CMK (cell line): ENCODE data around the gene TRAPPC13.
"Not testable (repeated sequence)": the region's sequence is repeated elsewhere in the genome, so short reads cannot be mapped to it uniquely, and the experiment has no call there.

Experiments
- DNase-seq: peaks from one replicate; pipeline ENCODE4 v3.0.0-alpha.2; 2010; ENCODE audit warnings: low read depth

The TRAPPC13 gene, protein sequence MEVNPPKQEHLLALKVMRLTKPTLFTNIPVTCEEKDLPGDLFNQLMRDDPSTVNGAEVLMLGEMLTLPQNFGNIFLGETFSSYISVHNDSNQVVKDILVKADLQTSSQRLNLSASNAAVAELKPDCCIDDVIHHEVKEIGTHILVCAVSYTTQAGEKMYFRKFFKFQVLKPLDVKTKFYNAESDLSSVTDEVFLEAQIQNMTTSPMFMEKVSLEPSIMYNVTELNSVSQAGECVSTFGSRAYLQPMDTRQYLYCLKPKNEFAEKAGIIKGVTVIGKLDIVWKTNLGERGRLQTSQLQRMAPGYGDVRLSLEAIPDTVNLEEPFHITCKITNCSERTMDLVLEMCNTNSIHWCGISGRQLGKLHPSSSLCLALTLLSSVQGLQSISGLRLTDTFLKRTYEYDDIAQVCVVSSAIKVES

DNA sequence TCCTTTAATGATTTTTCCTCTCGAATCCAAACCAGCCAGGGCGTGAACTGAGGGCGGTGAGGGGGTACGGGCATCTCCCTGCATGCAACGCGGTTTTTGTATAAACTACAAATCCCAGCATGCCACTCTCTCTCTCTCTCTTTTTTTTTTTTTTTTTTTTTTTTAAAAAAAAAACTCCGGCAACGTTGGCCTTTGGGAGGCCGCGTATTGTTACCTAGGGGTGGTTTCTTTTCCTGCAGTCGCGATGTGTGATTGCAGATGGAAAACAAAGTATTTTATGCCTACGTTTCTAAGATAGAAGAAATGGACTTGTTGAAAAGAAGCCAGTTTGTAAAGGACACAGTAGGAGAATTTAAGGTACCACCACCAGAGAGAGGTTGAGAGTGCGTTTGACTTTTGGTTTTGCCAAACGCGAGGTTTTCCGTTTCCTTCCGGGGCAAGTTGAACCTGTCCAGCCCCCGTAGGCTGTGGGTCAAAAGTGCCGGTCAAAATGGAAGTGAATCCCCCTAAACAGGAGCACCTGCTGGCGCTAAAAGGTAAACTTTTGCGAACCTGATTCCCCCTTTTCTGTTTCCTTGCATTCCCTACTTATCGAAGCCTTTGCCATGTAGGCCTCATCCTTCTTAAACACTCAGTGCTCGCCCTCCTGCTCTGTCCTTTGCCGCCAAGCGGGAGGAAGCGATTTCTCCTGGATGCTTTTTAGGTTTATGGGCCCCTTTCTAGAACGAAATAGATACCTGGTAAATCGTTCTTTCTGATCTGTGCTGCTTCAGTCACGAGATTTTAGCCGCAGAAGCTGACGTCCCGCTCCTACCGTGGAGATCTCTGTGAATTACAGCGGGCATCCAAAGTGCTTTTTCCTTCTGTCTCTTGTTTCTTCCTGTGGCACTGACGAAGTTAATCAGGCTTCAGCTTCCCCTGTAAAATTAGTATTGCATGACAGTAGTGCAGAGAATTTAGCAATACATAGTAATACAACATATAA is at the start of gene TRAPPC13, which contains the start of gene SHLD3:
TRAPPC13 (plus strand) TSS at position 457 of the 985 bp plus-strand sequence; CDS start at position 491, 34 bp downstream.
SHLD3 (plus strand) TSS at position 457 of the 985 bp plus-strand sequence. CDS start 4,561 bp downstream, outside the sequence.
- DNase-seq, result peak; percentile 77

DNA sequence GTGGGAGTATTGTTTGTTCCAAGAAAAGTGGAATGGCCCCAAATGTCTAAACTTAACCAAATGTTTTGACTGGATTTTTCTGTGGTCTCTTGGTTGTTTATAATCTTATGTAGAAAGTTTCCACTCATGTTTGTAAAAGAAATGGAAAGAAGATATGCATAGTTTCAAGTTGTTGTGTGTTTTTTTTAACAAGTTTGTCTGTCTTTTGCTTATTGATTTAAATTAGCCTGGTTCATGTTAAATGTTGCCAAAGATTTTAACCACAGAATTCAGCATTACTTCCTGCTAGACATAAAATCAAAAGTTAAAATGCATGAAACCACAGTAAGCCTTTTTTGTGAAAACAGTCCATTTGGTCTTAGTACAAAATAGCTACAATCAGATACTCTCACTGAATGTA is 47.7 kb upstream of the TRAPPC13 start:
- no peak for DNase-seq

DNA sequence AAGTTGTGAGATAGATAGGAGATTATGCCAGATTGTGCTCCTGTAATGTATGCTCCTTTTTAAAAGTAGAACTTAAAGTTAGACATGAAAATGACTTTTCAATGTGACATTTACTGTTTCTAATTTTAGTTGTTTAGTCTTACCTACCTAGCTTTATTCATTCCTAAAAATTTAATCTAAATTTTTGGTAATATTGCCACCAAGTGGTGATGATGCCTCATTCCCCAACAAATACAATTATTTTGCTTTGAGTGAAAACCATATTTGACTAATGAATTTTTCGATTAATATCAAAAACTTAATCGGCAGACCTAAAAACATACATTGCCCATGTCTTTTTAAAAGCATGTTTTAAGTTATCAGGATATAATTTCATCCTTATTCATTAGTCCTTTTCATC is 36.1 kb upstream of the TRAPPC13 start:
- no peak for DNase-seq

DNA sequence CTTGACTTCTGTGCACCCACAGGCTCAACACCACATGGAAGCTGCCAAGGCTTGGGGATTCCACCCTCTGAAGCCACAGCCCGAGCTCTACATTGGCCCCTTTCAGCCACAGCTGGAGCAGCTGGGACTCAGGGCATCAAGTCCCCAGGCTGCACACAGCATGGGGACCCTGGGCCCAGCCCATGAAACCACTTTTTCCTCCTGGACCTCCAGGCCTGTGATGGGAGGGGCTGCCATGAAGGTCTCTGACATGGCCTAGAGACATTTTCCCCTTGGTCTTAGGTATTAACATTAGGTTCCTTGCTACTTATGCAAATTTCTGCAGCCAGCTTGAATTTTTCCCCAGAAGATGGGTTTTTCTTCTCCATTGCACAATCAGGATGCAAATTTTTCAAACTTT is 23.1 kb upstream of the TRAPPC13 start:
- not testable (repeated sequence) for DNase-seq

DNA sequence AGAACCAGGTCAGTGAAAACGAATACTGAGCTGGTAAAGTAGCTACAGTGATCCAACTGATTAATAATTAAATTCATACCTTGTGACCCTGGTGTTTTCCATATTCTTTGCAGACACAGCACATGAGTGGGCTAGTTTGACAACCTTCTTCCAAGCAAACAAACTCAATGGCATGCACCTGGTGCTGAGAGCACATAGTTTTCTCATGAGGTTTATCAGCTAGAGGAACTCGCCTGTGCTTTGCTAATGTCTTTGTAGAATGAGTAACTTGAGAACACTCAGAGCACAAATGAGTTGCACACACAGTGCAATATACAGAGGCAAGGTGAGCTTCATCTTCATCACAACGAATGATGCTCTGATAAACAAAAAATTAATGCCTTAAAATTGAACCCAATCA is 13.3 kb upstream of the TRAPPC13 start:
- DNase-seq, result no peak

DNA sequence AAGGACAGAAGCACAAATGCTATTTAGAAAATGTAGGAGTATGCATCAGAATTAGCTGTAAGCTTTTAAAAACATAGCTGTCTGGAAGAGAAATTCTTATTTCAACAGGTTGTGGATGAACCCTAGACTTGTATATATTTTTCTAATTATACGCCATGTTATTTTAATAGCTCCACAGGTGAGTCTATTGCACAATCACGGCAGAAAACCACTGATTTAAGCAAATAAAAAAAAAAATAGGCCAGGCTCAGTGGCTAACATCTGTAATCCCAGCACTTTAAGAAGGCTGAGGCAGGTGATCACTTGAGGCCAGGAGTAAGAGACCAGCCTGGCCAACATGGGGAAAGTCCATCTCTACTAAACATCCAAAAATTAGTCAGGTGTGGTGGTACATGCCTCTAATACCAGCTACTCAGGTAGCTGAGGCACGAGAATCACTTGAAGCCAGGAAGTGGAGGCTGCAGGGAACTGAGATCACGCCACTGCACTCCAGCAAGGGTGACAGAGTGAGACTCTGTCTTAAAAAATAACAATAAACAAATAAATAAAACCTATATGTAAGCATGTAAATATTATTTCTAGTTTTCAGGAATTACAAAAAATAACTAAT is 12.4 kb upstream of the TRAPPC13 start:
- DNase-seq, result no peak

DNA sequence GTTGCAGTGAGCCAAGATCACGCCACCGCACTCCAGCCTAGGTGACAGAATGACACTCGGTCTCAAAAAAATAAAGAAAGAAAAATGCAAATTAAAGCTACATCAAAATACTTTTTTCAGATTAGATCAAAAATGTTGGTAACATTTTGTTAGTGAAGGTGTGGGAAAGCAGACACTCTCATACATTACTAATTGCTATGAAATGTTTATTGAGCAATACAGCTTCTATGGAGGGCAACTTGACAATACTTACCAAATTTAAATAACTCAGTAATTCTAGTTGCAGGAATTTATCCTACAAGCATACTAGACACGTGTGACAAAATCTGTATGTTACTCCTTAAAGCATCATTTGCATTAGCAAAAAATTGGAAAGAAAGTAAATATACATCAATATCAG is 4.8 kb upstream of the TRAPPC13 start:
- DNase-seq, result no peak

DNA sequence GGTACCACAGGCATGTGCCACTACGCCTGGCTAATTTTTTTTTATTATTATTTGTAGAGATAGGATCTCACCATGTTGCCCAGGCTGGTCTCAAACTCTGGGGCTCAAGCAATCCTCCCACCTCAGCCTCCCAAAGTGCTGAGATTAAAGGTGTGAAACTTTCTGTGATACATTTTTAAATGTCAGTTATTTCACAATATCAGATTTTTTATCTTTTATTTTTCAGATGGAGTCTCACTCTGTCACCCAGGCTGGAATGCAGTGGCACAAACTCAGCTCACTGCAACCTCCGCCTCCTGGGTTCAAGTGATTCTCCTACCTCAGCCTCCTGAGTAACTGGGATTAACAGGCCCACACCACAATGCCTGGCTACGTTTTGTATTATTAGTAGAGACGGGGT is 2.9 kb upstream of the TRAPPC13 start:
- DNase-seq, result not testable (repeated sequence)

DNA sequence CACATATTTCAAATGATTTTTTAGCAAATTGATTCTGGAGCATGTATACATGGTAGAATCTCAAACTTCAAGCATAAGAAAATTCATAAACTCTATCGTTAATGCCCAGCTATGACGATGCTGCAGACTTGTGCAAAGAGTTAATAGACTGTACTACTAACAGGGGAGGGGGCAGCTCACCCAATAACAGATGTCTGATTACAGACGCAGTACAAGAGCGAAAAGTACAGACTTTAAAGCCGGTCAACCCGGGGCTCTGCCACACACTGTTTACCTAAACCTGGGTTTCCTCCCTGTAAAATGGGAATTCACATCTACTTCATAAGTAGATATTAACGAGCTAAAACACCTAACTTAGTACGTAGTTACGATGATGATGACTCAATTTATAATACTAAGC is 1.3 kb upstream of the TRAPPC13 start:
- DNase-seq, result no peak

DNA sequence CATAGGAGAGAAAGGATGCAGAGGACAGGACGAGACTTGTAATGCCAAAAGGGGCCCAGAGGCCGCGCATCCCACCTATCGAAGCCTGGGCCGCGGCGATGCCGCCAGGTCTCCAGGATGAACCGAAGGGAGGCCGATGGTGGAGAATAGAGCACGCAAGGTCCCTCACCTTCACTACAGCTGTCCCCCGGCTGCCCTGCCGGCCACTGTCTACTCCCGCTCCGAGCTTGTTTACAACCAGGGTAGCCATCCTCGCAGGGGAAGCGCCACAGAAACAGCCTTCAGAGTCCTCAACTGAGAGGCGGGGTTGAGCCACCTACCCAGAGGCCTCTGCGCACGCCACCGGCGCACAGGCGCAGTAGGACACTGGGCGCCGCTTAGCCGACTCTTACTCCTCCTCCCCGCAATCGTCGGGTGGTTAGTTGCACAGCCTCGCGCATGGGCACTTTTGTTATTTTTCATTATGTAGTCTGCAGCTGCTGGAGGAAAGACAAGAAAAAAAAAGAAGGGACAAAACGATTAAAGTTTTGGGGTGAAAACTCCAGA is 729 bp upstream of the TRAPPC13 start, which contains the start of gene TRIM23:
TRIM23 (minus strand) TSS at position 309 of the 546 bp plus-strand sequence; CDS start at position 250, 59 bp downstream.
- peak; percentile 62 for DNase-seq

DNA sequence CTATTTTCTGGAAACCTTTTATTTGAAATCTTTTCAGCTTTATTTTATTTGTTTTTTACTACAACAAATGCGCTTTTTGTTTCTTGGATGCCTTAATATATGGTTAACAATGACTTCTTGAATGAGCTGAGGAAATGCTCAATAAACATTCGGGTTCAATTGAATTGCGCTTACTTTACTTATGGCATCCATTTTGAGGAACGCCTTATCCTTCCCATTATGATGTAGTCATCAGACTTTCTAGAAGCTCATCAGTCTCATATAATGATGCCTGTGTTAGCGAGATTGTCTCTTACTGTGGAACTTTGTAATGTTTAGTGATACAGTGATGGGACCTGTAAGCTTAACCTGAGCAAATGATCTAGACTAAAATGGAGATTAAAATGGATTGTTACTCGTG is 916 bp downstream of the TRAPPC13 start:
- DNase-seq, result no peak

DNA sequence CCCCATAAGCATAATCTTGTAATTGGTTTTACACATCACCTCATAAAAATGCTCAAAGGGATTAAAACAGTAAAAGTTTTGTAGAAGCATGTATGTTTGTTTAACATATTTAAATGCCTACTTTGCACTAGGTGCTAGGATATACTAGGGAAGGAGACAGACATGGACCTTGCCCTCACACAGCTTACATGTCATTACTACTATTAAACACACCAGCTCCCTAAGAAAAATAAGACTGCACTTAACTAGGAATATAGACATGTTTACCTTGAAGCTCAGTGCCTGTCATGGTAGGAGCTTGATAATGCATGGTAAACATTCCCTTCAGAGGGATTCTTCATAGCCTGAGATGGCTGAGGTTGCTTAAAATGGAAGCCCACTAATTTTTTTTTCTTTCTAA is 6.2 kb downstream of the TRAPPC13 start:
- no peak for DNase-seq

DNA sequence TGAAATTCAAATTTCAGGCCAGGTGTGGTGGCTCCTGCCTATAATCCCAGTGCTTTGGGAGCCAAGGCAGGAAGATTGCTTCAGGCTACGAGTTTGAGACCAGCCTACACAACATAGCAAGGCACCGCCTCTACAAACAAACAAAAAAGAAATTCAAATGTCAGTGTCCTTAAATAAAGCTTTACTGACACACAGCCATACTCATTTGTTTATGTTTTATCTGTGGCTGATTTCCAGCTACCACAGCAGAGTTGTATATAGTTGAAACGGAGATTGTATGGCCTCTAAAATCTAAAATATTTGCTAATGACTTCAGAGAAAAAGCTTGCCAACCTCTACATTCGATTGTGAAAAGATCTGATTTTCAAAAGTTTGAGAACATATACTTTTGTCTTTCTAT is 15.4 kb downstream of the TRAPPC13 start:
- no peak for DNase-seq

DNA sequence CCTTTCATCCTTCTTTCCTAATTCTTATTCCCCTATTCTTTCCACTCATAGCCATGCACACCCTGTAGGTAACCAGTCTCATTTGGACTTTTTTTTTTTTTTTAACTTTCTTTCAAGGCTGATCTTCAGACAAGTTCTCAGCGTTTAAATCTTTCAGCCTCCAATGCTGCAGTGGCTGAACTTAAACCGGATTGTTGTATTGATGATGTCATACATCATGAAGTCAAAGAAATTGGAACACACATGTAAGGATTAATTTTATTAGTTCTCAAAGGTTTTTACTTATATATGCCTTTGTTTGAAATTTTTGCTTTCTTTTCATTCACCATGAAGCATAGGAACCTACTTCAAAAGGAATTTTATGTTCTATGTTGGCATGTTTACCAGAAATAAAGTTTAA is 22.1 kb downstream of the TRAPPC13 start:
- DNase-seq, result no peak

DNA sequence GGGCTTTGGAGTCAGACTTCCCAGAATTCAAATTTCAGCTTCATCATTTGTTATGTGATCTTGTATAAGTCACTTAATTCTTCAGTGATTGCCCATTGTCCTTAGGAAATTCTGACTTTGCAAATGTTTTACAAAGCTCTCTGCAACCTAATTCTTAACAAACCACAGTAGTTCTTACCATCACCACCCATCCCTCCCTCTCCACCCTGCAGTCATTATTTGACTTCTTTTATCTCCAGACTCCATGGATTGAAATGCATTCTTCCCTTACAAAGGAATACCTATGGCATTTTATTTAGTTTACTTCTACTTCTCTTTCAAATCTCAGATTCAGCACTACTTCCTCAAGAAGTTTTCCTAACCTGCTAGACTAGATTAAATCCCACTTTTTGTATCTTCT is 23.1 kb downstream of the TRAPPC13 start:
- no peak for DNase-seq

DNA sequence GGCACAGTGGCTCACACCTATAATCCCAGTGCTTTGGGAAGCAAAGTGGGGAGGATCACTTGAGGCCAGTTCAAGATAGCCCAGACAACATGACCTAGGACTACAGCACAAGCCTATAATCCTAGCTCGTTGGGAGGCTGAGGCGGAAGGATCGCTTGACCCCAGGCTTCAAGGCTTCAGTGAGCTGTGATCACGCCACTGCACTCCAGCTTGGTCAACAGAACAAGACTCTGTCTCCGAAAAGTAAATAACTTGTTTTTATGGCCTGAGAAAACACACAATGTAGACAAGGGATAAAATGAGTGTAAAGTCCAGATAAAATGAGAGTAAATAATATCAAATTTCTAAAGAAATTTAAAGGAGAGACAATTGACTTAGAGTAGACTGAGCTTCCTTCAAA is 26.3 kb downstream of the TRAPPC13 start:
- no peak for DNase-seq

DNA sequence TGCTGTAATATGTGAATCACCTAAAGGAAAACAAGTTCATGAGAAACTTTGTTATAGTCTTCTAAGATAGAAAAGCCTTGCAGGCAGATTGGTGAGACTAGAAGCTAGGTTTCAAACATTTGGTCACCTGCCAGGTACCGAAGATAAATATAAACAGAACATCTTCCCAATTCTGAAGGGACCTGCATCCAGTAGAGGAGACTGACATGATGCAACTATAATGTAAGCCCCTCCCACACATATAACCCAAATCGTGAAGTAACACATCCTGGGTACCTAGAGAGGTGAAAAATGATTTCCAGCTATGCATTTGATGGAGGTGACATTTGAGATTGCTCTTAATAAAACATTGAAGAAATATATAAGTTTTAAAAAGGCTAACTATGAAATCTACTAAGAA is 29.9 kb downstream of the TRAPPC13 start:
- no peak for DNase-seq

DNA sequence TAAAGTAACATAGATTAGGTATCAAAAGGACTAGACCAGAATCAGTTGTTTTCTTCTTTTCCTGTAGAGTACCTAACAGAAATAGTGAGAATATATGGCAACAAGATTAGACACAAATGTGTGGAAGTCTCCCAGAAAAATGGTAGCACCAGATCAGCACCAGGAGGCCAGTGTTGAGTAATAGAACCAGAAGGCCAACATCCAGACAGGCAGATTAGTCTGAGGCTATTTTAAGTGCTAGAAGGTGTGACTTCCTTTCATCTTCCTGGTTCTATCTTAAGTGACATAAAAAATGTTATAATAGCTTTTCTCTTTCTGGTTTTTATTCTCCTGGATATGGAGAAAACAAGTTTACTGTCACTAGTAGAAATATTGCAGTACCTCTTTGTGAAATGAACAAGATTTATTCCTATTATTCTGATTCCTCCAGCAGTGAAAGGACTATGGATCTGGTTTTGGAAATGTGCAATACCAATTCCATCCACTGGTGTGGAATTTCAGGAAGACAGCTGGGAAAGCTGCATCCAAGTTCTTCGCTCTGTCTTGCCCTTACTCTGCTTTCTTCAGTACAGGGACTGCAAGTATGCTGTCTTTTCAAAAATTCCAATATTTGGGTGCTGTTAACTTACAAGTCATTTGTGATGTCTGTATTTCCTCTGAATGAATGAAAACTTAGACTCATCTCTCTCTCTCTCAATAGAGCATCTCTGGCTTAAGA is 39.1 kb downstream of the TRAPPC13 start:
- DNase-seq, result no peak

DNA sequence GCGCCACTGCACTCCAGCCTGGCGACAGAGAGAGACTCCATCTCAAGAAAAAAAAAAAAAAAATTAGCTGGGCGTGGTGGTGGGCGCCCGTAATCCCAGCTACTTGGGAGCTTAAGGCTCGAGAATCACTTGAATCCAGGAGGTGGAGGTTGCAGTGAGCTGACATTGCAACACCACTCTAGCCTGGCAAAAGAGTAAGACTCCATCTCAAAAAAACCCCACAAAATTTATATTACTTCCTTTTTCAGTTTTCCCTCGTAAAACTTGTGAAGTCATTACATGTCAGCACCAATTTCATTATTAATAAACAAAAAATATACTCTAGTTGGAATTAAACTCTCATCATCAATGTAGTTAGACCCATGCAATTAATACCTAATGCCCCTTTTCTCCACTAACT is 43.9 kb downstream of the TRAPPC13 start:
- DNase-seq, result no peak

DNA sequence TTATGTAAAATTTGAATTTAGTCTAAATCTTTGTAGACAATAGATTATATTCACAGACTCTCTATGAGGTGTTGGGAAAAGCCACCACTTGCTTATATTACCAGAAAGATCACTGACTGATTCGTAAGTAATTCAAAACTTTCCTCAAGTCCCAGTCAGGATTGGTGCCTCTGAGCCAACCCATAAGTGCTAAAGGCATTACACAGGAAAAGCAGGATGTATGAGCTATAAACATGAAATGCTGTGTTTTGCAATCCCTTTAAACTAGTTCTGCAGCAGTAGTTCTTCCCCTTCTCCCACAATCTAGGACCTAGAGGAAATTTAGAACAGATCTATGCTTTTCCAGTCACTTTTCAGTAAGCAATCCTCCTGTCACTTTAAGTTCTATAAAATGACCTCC is 48.0 kb downstream of the TRAPPC13 start:
- no peak for DNase-seq

DNA sequence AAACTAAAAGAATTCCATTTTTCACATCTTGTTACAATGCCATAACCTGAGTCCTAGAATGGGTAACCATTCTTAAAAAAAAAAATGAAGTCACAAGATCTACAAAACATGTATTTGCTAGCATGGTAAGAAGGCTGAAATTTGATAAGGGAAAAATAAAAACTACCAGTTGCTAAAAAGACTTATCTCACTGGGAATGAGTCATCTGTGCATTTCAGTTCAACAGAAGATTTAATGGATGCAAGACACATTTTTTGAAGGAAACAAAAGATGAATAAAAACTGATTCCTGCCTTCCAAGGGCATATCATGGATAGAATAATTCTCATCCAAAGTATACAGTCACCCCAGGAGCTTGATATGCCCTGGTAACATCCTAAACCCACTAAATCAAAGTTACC is 49.9 kb downstream of the TRAPPC13 start:
- no peak for DNase-seq
